Measurements from ENCODE around the gene GPBAR1. TPM values are rescaled to one million over a fixed set of nuclear protein-coding genes. Genes with fewer than 3 reads are reported as not detected.

GPBAR1 gene
- total and polyA plus RNA-seq, 2 donors (not counting 1 experiment from before 2014, with no cell fraction given): 0.66 to 0.81 TPM

- H3K9me3 ChIP-seq (ENCODE audit: control extremely low read depth in 1 of 3, control insufficient read depth in 2 of 3, insufficient read depth in 1 of 3, low read length in 2 of 3): no peaks in the 10 kb centered on the region
- ChIA-PET POLR2A (no interaction called here), CTCF (interaction anchor here (1.2 to 3.0 kb wide), 4 partner anchors 11 to 50 kb away, joined by 3 to 16 read pairs (median 5); partner anchors contain the start of gene CATIP)
- H3K36me3 ChIP-seq (replicated peaks in 1 of 2; ENCODE audit: control extremely low read depth in 1 of 2, control insufficient read depth in 1 of 2, extremely low read depth in 1 of 2, insufficient read depth in 2 of 2, low read length in 1 of 2): no peaks in the 10 kb centered on the region
- H3K4me3 Mint-ChIP-seq: no peak overlapping the region
- no peaks in the 10 kb centered on the region for H3K27me3 ChIP-seq (replicated peaks in 1 of 4; ENCODE audit: control extremely low read depth in 1 of 4, control insufficient read depth in 3 of 4, insufficient read depth in 4 of 4, low read length in 3 of 4)
- TF ChIP-seq, protein P1, sequence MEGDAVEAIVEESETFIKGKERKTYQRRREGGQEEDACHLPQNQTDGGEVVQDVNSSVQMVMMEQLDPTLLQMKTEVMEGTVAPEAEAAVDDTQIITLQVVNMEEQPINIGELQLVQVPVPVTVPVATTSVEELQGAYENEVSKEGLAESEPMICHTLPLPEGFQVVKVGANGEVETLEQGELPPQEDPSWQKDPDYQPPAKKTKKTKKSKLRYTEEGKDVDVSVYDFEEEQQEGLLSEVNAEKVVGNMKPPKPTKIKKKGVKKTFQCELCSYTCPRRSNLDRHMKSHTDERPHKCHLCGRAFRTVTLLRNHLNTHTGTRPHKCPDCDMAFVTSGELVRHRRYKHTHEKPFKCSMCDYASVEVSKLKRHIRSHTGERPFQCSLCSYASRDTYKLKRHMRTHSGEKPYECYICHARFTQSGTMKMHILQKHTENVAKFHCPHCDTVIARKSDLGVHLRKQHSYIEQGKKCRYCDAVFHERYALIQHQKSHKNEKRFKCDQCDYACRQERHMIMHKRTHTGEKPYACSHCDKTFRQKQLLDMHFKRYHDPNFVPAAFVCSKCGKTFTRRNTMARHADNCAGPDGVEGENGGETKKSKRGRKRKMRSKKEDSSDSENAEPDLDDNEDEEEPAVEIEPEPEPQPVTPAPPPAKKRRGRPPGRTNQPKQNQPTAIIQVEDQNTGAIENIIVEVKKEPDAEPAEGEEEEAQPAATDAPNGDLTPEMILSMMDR (IDR thresholded peaks at IDR 0.05): no peak
- no peak for TF ChIP-seq EZH2 (IDR thresholded peaks at IDR 0.05; ENCODE audit: borderline replicate concordance, insufficient read depth, low read depth, low read length, poor library complexity, severe bottlenecking)
- no peaks in the 10 kb centered on the region for H3K27me3 Mint-ChIP-seq
- WGBS (ENCODE audit: insufficient coverage): 78% methylated on average over 5 of the region's 9 CpGs
- no peak for DNase-seq
- H3K4me1 ChIP-seq (ENCODE audit: control insufficient read depth in 2 of 2, insufficient read depth in 2 of 2, low read length in 2 of 2): peaks cover 0 to 2% of the 10 kb centered on the region in 2 donors
- H3K79me2 ChIP-seq (ENCODE audit: control insufficient read depth, insufficient read depth, low read length): no peaks in the 10 kb centered on the region
- H3K9me3 Mint-ChIP-seq (ENCODE audit: insufficient read depth): no peaks in the 10 kb centered on the region
- no peak overlapping the region for H3K4me2 ChIP-seq (replicated peaks; ENCODE audit: low read depth, low read length, poor library complexity, severe bottlenecking)
- peaks cover 3% of the 10 kb centered on the region for H3K4me1 Mint-ChIP-seq
- intact Hi-C loops (cut with micrococcal nuclease): no loop called here
- no peak for ATAC-seq (ENCODE audit: low read depth)
- H2AFZ ChIP-seq (ENCODE audit: insufficient read depth, low read depth, low read length, poor library complexity, severe bottlenecking): no peak overlapping the region
- no peak overlapping the region for H3K4me3 ChIP-seq (ENCODE audit: control extremely low read depth in 1 of 5, extremely low read depth in 1 of 5, insufficient read depth in 1 of 5, low read depth in 2 of 5, low read length in 4 of 5)
- H3K27ac ChIP-seq (ENCODE audit: low read length in 2 of 2): no peak overlapping the region
- no peak overlapping the region for H3K27ac Mint-ChIP-seq
- H3K9ac ChIP-seq (ENCODE audit: low read length): no peak overlapping the region
- no peaks in the 10 kb centered on the region for H4K20me1 ChIP-seq (ENCODE audit: control insufficient read depth, insufficient read depth, low read length, poor library complexity, severe bottlenecking)
Measured at GRCh38 chr2:218306184-218306920, 45.5 kb downstream of the GPBAR1 start.

DNA sequence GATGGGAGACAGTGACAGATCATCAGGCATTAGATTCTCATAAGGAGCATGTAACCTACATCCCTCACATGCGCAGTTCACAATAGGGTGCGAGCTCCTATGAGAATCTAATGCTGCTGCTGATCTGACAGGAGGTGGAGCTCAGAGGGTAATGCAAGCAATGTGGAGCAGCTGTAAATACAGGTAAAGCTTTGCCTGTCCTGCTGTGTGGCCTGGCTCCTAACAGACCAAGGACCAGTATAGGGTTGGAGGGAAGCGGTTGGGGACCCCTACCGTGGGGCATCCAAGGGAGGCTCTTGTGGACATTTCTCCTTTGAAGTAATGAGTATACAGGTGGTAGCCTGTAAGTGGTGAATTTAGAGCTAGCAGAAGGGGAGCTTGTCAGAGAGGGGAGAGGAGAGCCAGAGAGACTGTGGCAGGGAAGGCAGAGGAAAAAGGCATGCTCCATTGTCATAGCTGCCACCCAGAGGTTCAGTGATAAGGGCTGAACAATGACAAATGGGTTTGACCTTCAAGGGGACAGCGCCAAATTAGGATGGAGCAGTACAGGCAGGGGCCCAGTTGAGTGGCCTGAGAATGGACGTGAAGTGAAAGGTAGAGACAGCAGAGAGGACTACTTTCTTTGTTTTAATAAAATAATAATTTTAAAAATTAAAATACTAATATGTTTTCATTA, 46.7 kb downstream of the GPBAR1 start:
- DNase-seq: no peak
- no peaks in the 10 kb centered on the region for H3K4me1 ChIP-seq (ENCODE audit: control insufficient read depth in 2 of 2, insufficient read depth in 2 of 2, low read length in 2 of 2)
- H3K4me3 ChIP-seq (ENCODE audit: control extremely low read depth in 1 of 5, extremely low read depth in 1 of 5, insufficient read depth in 1 of 5, low read depth in 2 of 5, low read length in 4 of 5): no peak overlapping the region
- CTCF ChIA-PET: interaction anchor here (0.5 to 3.0 kb wide), 3 partner anchors 21 to 89 kb away, joined by 3 to 16 read pairs (median 4); partner anchors contain the start of gene CATIP
- WGBS (ENCODE audit: insufficient coverage): 94% methylated on average over 2 of the region's 6 CpGs
- no peak overlapping the region for H3K4me2 ChIP-seq (replicated peaks; ENCODE audit: low read depth, low read length, poor library complexity, severe bottlenecking)
- no peak overlapping the region for H3K27ac ChIP-seq (ENCODE audit: low read length in 2 of 2)
- no peaks in the 10 kb centered on the region for H3K9me3 Mint-ChIP-seq (ENCODE audit: insufficient read depth)
- intact Hi-C loops (cut with micrococcal nuclease): no loop called here
- no peak for TF ChIP-seq EZH2 (IDR thresholded peaks at IDR 0.05; ENCODE audit: borderline replicate concordance, insufficient read depth, low read depth, low read length, poor library complexity, severe bottlenecking)
- TF ChIP-seq, protein P1 (IDR thresholded peaks at IDR 0.05): no peak
- no peak overlapping the region for H3K9ac ChIP-seq (ENCODE audit: low read length)
- H4K20me1 ChIP-seq (ENCODE audit: control insufficient read depth, insufficient read depth, low read length, poor library complexity, severe bottlenecking): no peaks in the 10 kb centered on the region
- H2AFZ ChIP-seq (ENCODE audit: insufficient read depth, low read depth, low read length, poor library complexity, severe bottlenecking): no peak overlapping the region
- H3K36me3 ChIP-seq (replicated peaks in 1 of 2; ENCODE audit: control extremely low read depth in 1 of 2, control insufficient read depth in 1 of 2, extremely low read depth in 1 of 2, insufficient read depth in 2 of 2, low read length in 1 of 2): no peaks in the 10 kb centered on the region
- H3K79me2 ChIP-seq (ENCODE audit: control insufficient read depth, insufficient read depth, low read length): no peaks in the 10 kb centered on the region
- H3K27ac Mint-ChIP-seq: no peak overlapping the region
- no peaks in the 10 kb centered on the region for H3K9me3 ChIP-seq (ENCODE audit: control extremely low read depth in 1 of 3, control insufficient read depth in 2 of 3, insufficient read depth in 1 of 3, low read length in 2 of 3)
- no peaks in the 10 kb centered on the region for H3K4me1 Mint-ChIP-seq
- ATAC-seq (ENCODE audit: low read depth): no peak
- H3K4me3 Mint-ChIP-seq: no peak overlapping the region
- POLR2A ChIA-PET: no interaction called here
- no peaks in the 10 kb centered on the region for H3K27me3 ChIP-seq (replicated peaks in 1 of 4; ENCODE audit: control extremely low read depth in 1 of 4, control insufficient read depth in 3 of 4, insufficient read depth in 4 of 4, low read length in 3 of 4)
- no peaks in the 10 kb centered on the region for H3K27me3 Mint-ChIP-seq
